Measurements from ENCODE around the gene ABCD1.
"Not testable (repeated sequence)": the region's sequence is repeated elsewhere in the genome, so short reads cannot be mapped to it uniquely, and the experiment has no call there.

The ABCD1 gene

DNA sequence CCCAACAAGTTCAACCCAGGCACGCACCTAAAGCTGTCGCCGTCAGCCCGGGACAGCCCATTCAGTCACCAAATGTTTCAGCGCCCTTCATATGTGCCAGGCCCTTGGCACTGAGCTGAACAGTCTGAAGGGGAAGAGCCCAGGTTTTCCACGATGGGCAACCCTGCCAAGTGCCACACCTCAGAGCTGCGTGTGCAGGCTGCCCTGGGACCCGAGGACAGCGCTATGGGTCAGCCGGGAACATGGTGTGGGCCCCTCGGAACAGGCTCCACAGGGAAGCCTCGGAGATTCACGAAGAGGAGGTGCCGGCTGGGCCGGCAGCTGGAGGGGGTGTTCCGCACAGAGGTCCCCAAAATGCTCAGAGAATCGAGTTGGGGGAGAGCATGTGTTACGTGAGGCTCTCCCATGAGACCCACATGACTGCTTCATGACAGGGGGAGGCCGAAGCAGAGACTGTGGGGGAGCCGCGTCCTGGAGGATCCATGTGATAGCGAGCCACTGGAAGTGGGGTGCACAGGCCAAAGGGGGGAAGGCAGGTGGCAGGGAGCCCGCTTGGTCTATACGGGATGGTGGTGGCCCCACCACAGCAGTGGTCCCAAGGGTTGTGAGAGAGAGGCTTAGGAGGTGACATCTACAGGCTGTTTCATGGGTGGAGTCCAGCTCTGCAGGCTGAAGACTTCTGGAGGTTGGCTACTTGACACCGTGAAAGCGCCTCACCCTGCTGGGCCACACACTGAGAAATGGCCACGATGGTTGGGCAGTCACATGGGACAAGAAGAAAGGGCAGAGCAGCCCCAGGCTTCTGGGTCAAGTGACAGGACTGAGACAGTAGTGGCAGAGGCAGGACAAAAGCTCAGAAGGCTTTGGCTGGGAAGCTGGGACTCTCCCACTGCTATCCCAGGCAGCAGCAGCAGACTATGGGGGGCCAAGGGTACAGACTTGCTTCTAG lies 14.7 kb upstream of the ABCD1 start:
- DNase-seq (ENCODE audit: low spot score) (no peak), FAIRE-seq (no peak)

DNA sequence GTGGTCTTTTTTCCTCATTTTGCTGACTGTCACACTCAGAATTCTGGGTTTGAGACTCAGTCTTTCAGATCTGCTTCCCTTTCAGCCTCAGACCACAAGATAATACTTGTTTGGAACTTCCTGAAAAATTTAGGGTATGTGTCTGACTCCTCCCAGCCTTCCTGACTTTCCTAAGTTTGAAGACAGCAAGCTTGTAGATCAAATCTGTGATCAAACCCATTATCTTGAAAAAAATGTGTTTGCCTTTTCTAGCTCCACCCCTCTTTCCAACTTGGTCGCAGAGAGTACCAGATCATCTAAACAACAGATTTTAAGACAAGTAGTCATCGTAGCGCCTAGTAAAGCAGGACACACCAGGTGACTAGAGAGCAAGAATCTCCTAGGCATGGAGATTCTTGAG lies 10.4 kb upstream of the ABCD1 start:
- no peak for FAIRE-seq
- DNase-seq (ENCODE audit: low spot score): no peak

- FAIRE-seq (no peak), DNase-seq (ENCODE audit: low spot score) (no peak)
Measured at GRCh38 chrX:153717445-153717844, 7.2 kb upstream of the ABCD1 start.

DNA sequence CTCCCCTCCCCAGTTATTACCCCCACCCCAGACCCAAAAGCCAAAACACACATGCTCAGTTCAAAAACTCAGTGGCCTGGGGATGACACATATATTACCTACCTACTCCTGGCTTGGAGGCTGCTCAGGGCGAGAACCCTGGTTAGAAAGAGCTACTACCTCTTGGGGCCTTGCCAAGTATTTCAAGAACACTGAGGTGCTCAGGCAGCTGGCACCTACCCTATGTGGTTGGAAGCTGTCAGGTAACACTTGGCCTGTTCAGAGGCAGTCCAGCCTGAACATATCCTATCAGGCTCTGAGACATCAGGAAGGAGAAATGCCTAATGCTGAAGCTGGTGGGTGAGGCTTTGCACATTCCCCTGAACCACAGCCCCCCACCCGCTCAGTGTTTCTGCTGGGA lies 5.4 kb upstream of the ABCD1 start:
- no peak for FAIRE-seq

DNA sequence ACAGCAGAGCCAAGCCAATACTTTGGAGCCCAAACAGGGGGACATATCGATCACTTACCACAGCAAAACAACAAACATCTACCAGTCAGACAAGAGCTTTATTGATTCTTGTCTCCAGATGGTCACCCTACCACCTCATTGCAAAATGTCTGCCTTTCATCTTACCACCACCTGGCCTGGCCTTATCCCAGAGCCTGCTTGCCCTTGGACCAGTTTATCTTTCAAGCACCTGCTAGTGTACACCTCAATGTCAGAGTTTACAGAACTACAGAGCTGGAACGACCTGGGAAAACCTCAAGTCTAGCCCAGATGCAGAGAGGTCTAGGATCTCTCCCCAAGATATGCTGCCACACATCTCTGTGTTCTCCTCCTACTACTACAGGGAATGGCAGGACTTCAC lies 5.0 kb upstream of the ABCD1 start:
- DNase-seq (ENCODE audit: low spot score) (no peak), FAIRE-seq (no peak)

More for the DNA sequence above, 5.4 kb upstream of the ABCD1 start:
- DNase-seq (ENCODE audit: low spot score): no peak

DNA sequence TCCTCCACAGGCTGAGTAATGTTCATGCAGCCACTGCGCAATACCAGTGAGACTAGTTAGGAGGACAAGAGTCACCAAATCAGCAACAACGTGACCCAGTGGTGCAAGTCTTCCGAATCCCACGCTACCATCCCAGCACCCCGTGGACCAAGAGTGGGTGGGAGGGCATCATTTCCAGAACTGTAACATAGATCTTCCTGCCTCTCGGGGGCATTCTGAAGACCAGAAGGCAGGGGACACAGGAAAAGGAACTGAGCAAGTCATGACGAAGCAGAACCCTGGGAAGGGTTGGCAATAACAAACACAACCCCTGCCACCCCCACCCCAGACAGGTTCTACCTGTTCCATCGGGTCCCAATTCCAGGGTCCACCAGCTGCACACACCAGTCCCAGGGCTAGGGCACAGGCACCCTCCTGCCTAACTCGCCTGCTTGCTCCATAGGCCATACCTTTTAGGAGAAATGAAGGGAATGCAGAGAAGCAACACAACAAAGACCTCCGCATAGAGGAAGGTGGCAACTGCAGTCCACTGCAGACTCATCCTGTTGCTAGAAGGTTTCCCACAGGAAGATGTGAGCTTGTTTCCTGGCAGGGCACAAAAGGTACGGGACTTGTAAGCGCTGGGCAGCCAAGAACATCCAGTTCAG lies 1.8 kb upstream of the ABCD1 start:
- FAIRE-seq: no peak

DNA sequence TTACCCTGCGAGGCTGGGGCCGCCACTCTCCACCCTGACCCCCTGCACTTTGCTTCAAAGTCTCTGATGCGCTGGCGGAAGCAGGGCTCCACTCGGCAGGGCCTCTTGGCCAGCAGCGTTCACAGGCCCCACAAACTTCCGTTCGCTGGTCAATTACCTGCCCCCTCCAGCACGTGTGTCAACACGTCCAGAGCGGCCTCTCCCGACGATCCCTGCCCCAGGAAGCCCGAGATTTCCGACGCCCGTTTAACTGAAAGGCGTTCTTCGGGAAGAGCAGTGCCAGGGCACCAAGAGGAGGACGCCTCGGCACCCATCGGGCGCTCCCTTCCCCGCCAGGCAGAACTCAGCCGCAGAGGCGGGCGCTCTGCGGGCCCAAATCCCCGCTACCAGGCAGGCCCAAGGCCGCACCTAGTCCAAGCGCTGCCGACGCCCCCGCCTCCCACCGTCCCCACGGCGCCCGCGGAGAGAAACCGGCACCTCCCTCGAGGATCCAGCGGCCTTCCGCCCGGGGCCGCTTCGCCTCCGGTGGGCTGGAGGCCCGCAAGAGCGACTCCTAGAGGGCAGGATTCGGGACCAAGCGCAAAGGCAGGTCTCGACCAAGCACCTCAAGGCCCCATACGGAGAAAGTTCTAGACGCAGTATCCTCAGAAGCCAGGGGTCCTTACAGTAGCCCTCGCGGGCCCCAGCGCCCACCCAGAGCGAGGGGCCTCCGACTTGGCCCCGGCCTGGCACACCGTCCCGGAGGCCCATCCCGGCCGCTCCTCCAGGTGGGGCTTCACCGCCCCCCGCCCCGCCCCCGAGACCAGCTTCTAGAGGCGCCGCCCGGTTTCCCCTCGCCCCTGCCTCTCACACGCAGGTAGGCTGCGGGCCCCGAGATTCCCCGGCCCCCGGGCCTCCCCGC lies 1.1 kb upstream of the ABCD1 start:
- DNase-seq (ENCODE audit: low spot score) (peak; percentile 13), FAIRE-seq (no peak)

More for the DNA sequence above, 1.8 kb upstream of the ABCD1 start:
- no peak for DNase-seq (ENCODE audit: low spot score)

DNA sequence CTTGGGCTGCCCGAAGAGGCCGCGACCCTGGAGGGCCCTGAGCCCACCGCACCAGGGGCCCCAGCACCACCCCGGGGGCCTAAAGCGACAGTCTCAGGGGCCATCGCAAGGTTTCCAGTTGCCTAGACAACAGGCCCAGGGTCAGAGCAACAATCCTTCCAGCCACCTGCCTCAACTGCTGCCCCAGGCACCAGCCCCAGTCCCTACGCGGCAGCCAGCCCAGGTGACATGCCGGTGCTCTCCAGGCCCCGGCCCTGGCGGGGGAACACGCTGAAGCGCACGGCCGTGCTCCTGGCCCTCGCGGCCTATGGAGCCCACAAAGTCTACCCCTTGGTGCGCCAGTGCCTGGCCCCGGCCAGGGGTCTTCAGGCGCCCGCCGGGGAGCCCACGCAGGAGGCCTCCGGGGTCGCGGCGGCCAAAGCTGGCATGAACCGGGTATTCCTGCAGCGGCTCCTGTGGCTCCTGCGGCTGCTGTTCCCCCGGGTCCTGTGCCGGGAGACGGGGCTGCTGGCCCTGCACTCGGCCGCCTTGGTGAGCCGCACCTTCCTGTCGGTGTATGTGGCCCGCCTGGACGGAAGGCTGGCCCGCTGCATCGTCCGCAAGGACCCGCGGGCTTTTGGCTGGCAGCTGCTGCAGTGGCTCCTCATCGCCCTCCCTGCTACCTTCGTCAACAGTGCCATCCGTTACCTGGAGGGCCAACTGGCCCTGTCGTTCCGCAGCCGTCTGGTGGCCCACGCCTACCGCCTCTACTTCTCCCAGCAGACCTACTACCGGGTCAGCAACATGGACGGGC lies 579 bp downstream of the ABCD1 start:
- FAIRE-seq (no peak), DNase-seq (ENCODE audit: low spot score) (no peak)

- no peak for DNase-seq (ENCODE audit: low spot score)
- FAIRE-seq: no peak
Measured at GRCh38 chrX:153725832-153726285, 1.2 kb downstream of the ABCD1 start.

DNA sequence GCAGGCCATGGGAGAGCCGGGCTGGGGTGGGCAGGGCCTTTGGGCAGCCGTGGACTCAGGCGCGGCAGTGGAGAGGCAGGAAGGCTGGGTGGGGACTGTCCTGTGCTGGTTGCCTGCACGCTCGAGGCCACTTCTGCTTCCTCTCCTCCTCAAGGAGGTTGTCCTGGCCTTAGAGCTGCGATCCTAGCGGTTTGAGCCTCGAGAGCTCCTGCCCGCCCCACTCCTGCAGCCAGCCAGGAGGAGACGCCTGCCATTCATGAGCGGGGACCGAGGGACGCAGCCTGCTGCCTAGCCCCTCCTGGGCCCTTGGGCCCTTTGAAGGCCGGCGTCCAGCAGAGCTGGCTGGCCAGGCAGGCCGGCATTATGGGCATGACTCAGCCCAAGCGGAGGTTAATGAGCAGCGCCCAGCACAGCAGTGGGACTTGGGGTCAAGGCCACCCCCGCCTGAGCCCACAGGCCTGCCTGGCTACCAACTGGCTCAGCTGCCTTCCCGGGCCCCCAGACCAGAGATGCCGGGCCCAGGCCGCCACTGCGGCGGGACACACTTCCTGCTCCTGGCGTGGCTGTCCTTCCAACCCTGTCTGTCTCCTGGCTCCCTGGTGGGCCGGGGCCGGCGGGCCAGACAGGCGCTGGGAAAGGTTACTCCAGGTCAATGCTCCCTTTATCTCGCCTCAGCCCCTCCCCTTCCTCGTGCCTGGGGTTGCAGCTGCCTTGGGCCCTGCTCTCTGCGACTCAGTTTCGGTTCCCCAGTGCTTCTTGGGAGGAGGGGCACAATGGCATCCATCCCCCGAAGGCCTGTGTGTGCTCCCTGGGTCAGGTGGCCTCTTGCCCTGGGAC lies 1.8 kb downstream of the ABCD1 start:
- DNase-seq (ENCODE audit: low spot score): peak; percentile 65
- FAIRE-seq: peak; percentile 74

DNA sequence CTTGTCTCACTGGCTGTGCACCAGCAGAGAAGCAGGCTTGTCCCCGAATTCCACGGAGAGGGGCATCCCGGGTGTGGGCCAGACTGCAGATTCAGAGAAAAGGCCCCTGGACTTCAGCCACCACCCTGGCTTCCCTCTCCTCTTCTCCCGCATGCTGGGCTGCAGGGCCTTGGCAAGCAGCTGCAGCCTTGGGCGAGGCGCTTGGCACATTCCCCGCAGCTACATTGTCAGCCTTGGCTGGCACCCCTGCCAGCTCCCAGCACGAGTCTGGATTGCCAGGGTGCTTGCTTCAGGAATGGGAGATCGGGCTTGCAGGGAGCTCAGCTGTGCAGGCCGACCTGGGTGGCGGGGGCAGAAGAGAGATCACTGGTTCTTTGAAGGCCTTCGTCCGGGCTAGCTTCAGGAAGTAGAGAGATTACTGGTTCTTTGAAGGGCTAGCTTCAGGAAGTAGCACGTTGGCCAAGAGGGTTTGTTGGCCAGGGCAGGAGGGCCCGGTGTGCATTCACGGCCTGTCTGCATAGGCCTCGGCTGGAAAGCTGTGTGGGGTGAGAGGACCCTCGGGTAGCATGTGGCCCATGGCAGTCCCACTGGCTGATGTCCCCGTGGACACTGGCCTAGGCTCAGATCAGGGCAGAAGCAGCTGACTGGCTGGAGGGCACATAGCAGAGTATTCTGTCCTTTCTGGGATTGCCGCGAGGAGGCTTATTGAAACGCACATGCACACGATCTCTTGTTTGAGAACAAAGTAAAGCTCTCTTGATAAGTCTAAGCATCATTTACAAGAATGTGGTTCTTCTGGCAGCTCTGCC lies 2.7 kb downstream of the ABCD1 start:
- DNase-seq (ENCODE audit: low spot score): no peak
- no peak for FAIRE-seq

GRCh38 chrX:153728095-153728494 lies 3.4 kb downstream of the ABCD1 start:
- DNase-seq (ENCODE audit: low spot score) (no peak), FAIRE-seq (no peak)

- FAIRE-seq (no peak), DNase-seq (ENCODE audit: low spot score) (no peak)
Measured at GRCh38 chrX:153728951-153729631, 4.4 kb downstream of the ABCD1 start.

DNA sequence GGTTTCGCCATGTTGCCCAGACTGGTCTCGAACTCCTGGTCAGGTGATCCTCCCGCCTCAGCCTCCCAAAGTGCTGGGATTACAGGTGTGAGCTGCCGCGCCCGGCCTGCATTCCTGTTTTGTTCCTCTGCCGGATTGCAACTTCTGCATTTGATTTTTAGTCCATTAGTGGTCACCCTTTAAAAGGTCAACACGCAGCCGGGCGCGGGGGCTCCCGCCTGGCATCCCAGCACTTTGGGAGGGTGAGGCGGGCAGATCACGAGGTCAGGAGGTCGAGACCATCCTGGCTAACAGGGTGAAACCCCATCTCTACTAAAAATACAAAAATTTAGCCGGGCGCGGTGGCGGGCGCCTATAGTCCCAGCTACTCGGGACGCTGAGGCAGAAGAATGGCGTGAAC lies 5.5 kb downstream of the ABCD1 start:
- not testable (repeated sequence) for FAIRE-seq; DNase-seq (ENCODE audit: low spot score)

- FAIRE-seq (no peak), DNase-seq (ENCODE audit: low spot score) (no peak)
Measured at GRCh38 chrX:153731117-153731844, 6.6 kb downstream of the ABCD1 start.

DNA sequence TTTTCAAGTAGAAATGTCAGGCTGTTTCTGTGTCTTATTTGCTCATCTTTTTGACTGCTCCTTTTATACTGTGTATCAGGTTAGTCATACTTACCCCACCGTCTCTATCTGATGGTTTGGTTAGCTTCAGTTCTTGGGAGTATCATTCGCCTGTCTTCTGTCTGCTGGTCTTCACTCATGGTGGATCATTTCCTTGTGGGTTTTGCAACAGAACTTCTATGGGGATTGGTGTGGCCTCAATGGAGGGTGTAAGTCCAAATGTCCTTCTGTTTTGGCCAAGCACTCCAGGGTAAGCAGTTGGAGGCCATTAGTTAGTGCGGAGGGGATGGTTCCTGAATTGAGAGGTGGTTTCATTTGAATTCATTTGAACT lies 7.2 kb downstream of the ABCD1 start:
- DNase-seq (ENCODE audit: low spot score): no peak
- FAIRE-seq: no peak

DNA sequence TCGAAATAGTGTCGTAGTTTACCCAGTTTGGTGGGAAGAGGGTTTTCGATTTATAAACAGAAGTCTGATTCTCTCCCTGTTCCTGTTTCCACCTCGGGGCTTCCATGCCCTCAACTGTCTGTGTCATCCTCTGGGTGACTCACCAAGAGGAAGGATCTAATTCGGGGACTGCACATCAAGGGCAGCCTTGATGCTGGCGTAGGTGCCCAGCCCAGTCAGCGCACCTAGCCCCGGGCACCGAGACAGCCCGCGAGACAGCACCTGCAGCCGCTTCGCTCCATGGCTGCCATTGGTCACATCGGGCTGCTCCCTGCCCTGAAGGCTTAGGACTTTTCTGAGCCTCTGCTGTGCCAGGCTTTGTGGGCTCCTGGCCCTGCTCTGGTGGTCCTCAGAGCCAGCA lies 7.7 kb downstream of the ABCD1 start:
- FAIRE-seq (no peak), DNase-seq (ENCODE audit: low spot score) (peak; percentile 4)

Measured in RCC 7860 (cell line).